SU-DHL-6 (cell line): ENCODE results near the gene MRPS35.

Source experiments
- H2AFZ ChIP-seq: fragments of 200-600 bp; sonication (generic); 2 replicates; pipeline ENCODE4 v1.6.1; 2014; ENCODE audit warnings: low read depth, mild to moderate bottlenecking, moderate library complexity, mixed read lengths, antibody characterized with exemption, low read length; ENCODE audit not compliant: severe bottlenecking
- H3F3A ChIP-seq: fragments of 200-600 bp; shearing (Covaris generic); 2 replicates; pipeline ENCODE4 v1.6.0; 2016; ENCODE audit warnings: antibody characterized with exemption, mild to moderate bottlenecking; ENCODE audit not compliant: insufficient read depth
- H3K27ac ChIP-seq: fragments of 200-600 bp; sonication (generic); 2 replicates; pipeline ENCODE4 v1.5.1; 2016; ENCODE audit warnings: low read depth, mild to moderate bottlenecking, low read length, moderate library complexity, mixed read lengths
- H3K27me3 ChIP-seq: fragments of 200-600 bp; sonication (generic), shearing (Covaris generic); 2 replicates; pipeline ENCODE4 v1.6.0; 2014; ENCODE audit warnings: mild to moderate bottlenecking, low read length
- H3K36me3 ChIP-seq: fragments of 200-600 bp; sonication (generic); 2 replicates; pipeline ENCODE4 v1.6.1; 2014; ENCODE audit warnings: mild to moderate bottlenecking, low read length, mixed read lengths
- H3K4me2 ChIP-seq: fragments of 300-600, 200-600 bp; shearing (Covaris generic), sonication (generic); 2 replicates; pipeline ENCODE4 v1.6.0; 2014; ENCODE audit warnings: low read length, low read depth, mild to moderate bottlenecking; ENCODE audit not compliant: poor library complexity, severe bottlenecking
- H3K4me3 ChIP-seq: fragments of 200-600 bp; sonication (generic); 2 replicates; pipeline ENCODE4 v1.5.1; 2014; ENCODE audit warnings: antibody characterized with exemption, low read length, mild to moderate bottlenecking, mixed read lengths; ENCODE audit not compliant: insufficient read depth, poor library complexity, severe bottlenecking
- H3K79me2 ChIP-seq: fragments of 200-600 bp; sonication (generic); 2 replicates; pipeline ENCODE4 v1.6.1; 2014; ENCODE audit warnings: mild to moderate bottlenecking, low read length, moderate library complexity; ENCODE audit not compliant: insufficient read depth
- H3K9ac ChIP-seq: fragments of 200-600 bp; sonication (generic); 2 replicates; pipeline ENCODE4 v1.7.0; 2014; ENCODE audit warnings: mild to moderate bottlenecking, low read length
- H3K9me2 ChIP-seq: fragments of 200-600 bp; sonication (generic); replicated peaks from 2 replicates; pipeline ENCODE4 v1.6.1; 2014; ENCODE audit warnings: low read length; ENCODE audit not compliant: insufficient read depth
- H3K9me3 ChIP-seq: fragments of 200-600 bp; sonication (generic); 2 replicates; pipeline ENCODE4 v1.6.1; 2014; ENCODE audit warnings: low read length, mixed read lengths; ENCODE audit not compliant: insufficient read depth
- H4K20me1 ChIP-seq: fragments of 200-600 bp; sonication (generic); 2 replicates; pipeline ENCODE4 v1.6.1; 2014; ENCODE audit warnings: low read depth, mild to moderate bottlenecking, antibody characterized with exemption, low read length, moderate library complexity, mixed read lengths
- EZH2phosphoT487 ChIP-seq: fragments of 200-600 bp; sonication (generic), shearing (Covaris generic); conservative IDR thresholded peaks from 2 replicates; pipeline ENCODE4 v1.6.1; 2018; ENCODE audit warnings: mild to moderate bottlenecking, antibody characterized with exemption, low read length, moderate library complexity, mixed read lengths
- TF ChIP-seq, protein P1 (sequence below): fragments of 200-600 bp; sonication (generic); IDR thresholded peaks from one replicate; pipeline ENCODE4 v1.5.1; 2017; ENCODE audit warnings: antibody characterized with exemption, mild to moderate bottlenecking, low read length, moderate library complexity; ENCODE audit not compliant: insufficient read depth, poor library complexity, severe bottlenecking

Gene MRPS35

DNA sequence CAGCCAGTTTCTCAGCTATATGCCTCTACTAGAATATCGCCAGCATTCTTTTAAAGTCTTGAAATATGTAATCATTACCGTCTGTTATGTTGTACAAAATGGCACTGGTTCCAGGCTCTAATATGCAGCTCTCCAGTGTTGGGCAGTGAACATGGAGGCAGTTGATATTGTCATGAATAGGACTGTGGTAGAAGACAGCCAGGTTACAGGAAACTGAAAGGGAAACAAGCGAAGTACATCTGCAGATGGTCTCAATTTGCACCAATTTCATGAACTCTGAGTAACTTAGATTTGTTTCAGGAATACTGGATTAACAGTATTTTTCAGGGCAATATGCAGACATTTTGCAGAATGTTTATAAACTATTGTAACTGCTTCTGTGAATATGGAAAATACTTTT lies 56.0 kb downstream of the MRPS35 start:
- H3K79me2 ChIP-seq = no peaks in the 10 kb centered on the region

DNA sequence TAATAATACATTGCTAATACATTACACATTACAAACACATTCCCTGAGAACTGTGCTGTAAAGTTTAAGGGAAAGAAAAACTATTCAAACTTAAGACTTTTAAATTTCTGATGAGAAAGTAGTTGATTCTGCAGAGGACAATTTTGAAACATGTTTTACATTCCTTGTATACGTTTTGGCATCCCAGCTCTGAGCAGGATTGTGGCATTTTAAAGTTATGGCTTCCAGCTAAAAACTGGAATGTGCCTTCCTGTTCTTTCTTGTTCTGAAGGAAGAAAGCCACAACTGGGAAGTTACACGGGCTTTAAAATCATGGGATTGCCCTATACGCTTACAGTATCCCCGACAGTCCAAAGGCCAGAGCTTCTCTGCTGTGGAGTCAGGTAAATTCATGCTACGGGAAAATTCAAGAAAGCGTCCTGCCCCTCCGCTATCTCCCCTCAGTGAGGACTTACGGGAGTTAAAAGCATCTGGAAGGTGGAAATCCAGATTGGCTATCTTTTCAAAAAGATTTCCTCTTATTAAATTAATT lies 58.6 kb downstream of the MRPS35 start:
- no peak overlapping the region for H3K4me3 ChIP-seq

More for the DNA sequence above, 56.0 kb downstream of the MRPS35 start:
- no peak overlapping the region for H3K9ac ChIP-seq
- H3K9me3 ChIP-seq = no peaks in the 10 kb centered on the region
- H3K4me2 ChIP-seq = no peak overlapping the region
- no peaks in the 10 kb centered on the region for H3K27me3 ChIP-seq
- TF ChIP-seq EZH2phosphoT487 = no peak
- TF ChIP-seq, protein P1, sequence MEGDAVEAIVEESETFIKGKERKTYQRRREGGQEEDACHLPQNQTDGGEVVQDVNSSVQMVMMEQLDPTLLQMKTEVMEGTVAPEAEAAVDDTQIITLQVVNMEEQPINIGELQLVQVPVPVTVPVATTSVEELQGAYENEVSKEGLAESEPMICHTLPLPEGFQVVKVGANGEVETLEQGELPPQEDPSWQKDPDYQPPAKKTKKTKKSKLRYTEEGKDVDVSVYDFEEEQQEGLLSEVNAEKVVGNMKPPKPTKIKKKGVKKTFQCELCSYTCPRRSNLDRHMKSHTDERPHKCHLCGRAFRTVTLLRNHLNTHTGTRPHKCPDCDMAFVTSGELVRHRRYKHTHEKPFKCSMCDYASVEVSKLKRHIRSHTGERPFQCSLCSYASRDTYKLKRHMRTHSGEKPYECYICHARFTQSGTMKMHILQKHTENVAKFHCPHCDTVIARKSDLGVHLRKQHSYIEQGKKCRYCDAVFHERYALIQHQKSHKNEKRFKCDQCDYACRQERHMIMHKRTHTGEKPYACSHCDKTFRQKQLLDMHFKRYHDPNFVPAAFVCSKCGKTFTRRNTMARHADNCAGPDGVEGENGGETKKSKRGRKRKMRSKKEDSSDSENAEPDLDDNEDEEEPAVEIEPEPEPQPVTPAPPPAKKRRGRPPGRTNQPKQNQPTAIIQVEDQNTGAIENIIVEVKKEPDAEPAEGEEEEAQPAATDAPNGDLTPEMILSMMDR = no peak
- H3K4me3 ChIP-seq = no peak overlapping the region
- H2AFZ ChIP-seq = no peak overlapping the region
- no peaks in the 10 kb centered on the region for H3F3A ChIP-seq
- H4K20me1 ChIP-seq = no peaks in the 10 kb centered on the region
- H3K9me2 ChIP-seq = no peaks in the 10 kb centered on the region
- no peak overlapping the region for H3K27ac ChIP-seq
- H3K36me3 ChIP-seq = no peaks in the 10 kb centered on the region

DNA sequence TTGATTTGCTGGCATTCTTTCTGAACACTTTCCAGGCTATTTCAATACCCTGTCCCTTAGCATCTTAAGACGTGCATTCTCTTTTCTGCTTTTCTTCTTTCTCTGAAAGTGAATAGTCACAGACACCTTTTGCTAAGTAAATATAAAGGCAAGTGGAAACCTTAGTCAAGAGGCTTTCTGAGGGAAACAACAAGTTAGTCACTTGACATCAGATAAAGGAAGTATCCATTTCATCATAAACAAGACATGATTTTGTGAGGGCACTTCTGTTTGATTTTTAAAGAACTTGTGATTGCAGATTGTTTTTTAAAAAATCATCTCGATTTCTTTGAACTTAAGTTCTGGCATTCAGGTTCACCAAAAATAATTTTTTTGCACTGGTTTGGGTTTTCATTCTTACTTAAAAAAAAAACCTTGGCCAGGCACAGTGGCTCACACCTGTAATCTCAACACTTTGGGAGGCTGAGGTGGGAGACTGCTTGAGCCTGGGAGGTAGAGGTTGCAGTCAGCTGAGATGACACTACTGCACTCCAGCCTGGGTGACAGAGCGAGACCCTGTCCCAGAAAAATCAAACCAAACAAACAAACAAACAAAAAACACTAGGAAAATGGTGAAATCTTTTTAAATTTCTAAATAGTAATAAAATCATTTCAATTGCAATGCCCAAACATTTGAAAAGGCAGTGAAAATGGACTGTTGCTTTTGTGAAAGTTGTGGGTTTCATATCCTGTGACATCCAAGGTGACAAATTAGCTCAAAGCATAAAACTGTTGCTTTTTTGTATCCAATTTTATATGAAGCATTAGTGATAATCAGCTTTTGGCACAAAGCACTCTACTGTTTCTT lies 61.1 kb downstream of the MRPS35 start:
- Histone ChIP-seq H3K9me3 (no peaks in the 10 kb centered on the region), H3K79me2 (no peaks in the 10 kb centered on the region), H4K20me1 (no peaks in the 10 kb centered on the region), H3K27ac (no peak overlapping the region), H3F3A (no peaks in the 10 kb centered on the region), H3K9ac (no peak overlapping the region), H3K36me3 (no peaks in the 10 kb centered on the region), H3K9me2 (no peaks in the 10 kb centered on the region), H2AFZ (no peak overlapping the region), H3K4me3 (no peak overlapping the region), H3K27me3 (no peaks in the 10 kb centered on the region), H3K4me2 (no peak overlapping the region)
- TF ChIP-seq, protein P1 = no peak
- TF ChIP-seq EZH2phosphoT487 = no peak

More for the DNA sequence above, 58.6 kb downstream of the MRPS35 start:
- TF ChIP-seq EZH2phosphoT487 = no peak
- TF ChIP-seq, protein P1 = no peak
- Histone ChIP-seq H3K9me3 (no peaks in the 10 kb centered on the region), H3K9ac (no peak overlapping the region), H3K27ac (no peak overlapping the region), H4K20me1 (no peaks in the 10 kb centered on the region), H3K4me2 (no peak overlapping the region), H3K27me3 (no peaks in the 10 kb centered on the region), H3K9me2 (no peaks in the 10 kb centered on the region), H3F3A (no peaks in the 10 kb centered on the region), H2AFZ (no peak overlapping the region), H3K79me2 (no peaks in the 10 kb centered on the region), H3K36me3 (no peaks in the 10 kb centered on the region)
